Glutamatergic neuron (in vitro differentiated cells): ENCODE measurements around the gene BTBD16. TPM values are rescaled to one million over a fixed set of nuclear protein-coding genes. Genes with fewer than 3 reads are reported as not detected.

Source experiments
- DNase-seq: peaks from one replicate; pipeline ENCODE4 v3.0.0; 2022
- H3K27ac Mint-ChIP-seq: one replicate; pipeline ENCODE4 v1.8.0; 2020; ENCODE audit warnings: mild to moderate bottlenecking, mixed read lengths, inconsistent platforms; ENCODE audit not compliant: unreplicated experiment
- H3K27me3 Mint-ChIP-seq: one replicate; pipeline ENCODE4 v1.8.0; 2020; ENCODE audit warnings: mild to moderate bottlenecking, moderate library complexity, mixed read lengths, inconsistent platforms; ENCODE audit not compliant: unreplicated experiment
- H3K36me3 Mint-ChIP-seq: one replicate; pipeline ENCODE4 v1.8.0; 2020; ENCODE audit warnings: mild to moderate bottlenecking, mixed read lengths, inconsistent platforms; ENCODE audit not compliant: unreplicated experiment
- H3K4me1 Mint-ChIP-seq: one replicate; pipeline ENCODE4 v1.8.0; 2020; ENCODE audit warnings: mild to moderate bottlenecking, low read depth, mixed read lengths, inconsistent platforms; ENCODE audit not compliant: unreplicated experiment
- H3K4me3 Mint-ChIP-seq: one replicate; pipeline ENCODE4 v1.8.0; 2020; ENCODE audit warnings: mild to moderate bottlenecking, mixed read lengths, inconsistent platforms; ENCODE audit not compliant: unreplicated experiment
- H3K9me3 Mint-ChIP-seq: one replicate; pipeline ENCODE4 v1.8.0; 2020; ENCODE audit warnings: mild to moderate bottlenecking, moderate library complexity, mixed read lengths, inconsistent platforms; ENCODE audit not compliant: unreplicated experiment
- CTCF ChIP-seq: fragments of 200-600 bp; sonication (generic); IDR thresholded peaks from one replicate; pipeline ENCODE4 v1.5.0; 2021; ENCODE audit not compliant: partially characterized antibody, unreplicated experiment
- total RNA-seq: library from RNA; stranded (reverse); fragmentation: NEBNext Ultra II Directional; extraction: Animal tissue kit (Norgen Biotek cat#: 25700); gene quantifications from one replicate; pipeline ENCODE4 v1.2.1, GENCODE V29; 2021; ENCODE audit not compliant: unreplicated experiment

Gene BTBD16
- total RNA-seq, 1 donor from 2014 or later, result 0.98 TPM

- Mint-ChIP-seq H3K4me1 (peaks cover 22% of the 10 kb centered on the region), H3K27me3 (peaks cover 14% of the 10 kb centered on the region), H3K36me3 (peaks cover 30% of the 10 kb centered on the region), H3K9me3 (peaks cover 24% of the 10 kb centered on the region), H3K27ac (peak overlapping the region; percentile 78), H3K4me3 (no peak overlapping the region)
- peak; percentile 86 for TF ChIP-seq CTCF
- peak; percentile 81 for DNase-seq
Observed at GRCh38 chr10:122267849-122268737, 3.0 kb upstream of the BTBD16 start.

DNA sequence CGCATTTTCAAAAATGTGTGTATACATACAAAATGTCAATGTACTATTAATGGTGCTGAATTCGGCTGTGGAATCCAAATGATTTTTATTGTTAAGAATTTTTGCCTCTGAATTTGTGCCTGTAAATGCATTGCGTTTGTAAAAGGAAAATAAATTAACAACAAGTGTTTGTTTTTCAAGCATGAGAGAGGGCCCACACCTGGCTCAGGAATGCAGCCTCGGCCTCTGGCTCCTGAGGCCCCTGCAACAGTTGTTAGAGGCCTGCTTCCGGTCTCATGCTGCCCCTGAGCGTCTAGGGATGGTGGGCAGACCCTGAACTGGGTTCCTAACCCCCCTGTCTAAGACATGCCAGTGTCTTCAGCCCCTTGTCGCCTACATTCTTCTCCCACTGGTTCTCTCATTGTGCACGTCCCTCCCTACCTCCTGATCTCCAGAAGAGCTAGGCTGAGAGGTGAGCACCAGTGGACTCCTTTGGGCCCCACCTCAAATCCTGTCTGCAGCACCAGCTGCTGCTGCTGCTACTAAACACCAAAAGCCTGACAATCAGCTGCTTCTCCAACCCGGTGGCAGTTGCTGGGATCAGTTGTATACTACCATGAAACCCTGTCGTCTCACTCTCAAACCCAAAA is 1.9 kb upstream of the BTBD16 start:
- peaks cover 12% of the 10 kb centered on the region for H3K27me3 Mint-ChIP-seq
- peaks cover 24% of the 10 kb centered on the region for H3K36me3 Mint-ChIP-seq
- no peak overlapping the region for H3K4me3 Mint-ChIP-seq
- peak overlapping the region; percentile 55 for H3K27ac Mint-ChIP-seq
- peaks cover 23% of the 10 kb centered on the region for H3K9me3 Mint-ChIP-seq
- H3K4me1 Mint-ChIP-seq, result peaks cover 21% of the 10 kb centered on the region
- TF ChIP-seq CTCF, result no peak
- DNase-seq, result no peak

- peaks cover 19% of the 10 kb centered on the region for H3K9me3 Mint-ChIP-seq
- H3K27me3 Mint-ChIP-seq, result peaks cover 12% of the 10 kb centered on the region
- peaks cover 2% of the 10 kb centered on the region for H3K4me1 Mint-ChIP-seq
- no peak overlapping the region for H3K4me3 Mint-ChIP-seq
- no peak overlapping the region for H3K27ac Mint-ChIP-seq
- TF ChIP-seq CTCF, result no peak
- DNase-seq, result no peak
- H3K36me3 Mint-ChIP-seq, result peaks cover 12% of the 10 kb centered on the region
Observed at GRCh38 chr10:122273966-122274545, 3.0 kb downstream of the BTBD16 start.

DNA sequence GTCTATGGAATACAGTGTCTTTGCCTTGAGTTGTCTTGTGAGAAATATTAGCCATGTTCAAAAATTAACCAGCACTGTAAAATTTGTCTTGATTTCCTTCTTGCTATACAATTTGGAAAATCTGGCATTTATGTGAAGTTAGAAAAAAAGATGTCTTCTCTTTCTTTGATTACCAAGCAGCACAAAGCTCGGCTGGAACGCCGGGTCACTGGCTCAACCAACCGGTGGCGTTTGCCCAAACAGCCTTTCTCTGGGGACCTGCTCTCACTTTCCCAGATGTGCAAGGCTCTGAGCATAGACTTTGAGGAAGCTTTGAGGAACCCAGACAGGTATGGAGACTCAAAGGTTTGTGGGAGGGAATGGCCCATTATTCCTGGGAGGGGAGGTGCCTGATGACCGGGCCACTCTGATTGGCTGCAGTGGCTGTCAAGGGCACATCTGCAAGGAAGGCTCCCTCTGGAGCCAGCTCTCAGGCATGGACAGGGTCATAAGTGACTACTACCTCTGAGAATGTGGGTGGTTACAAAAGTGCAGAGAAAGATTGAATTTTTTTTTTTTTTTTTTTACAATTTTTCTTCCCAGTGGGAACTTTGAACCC is 5.6 kb downstream of the BTBD16 start:
- H3K27ac Mint-ChIP-seq, result no peak overlapping the region
- H3K9me3 Mint-ChIP-seq, result peaks cover 17% of the 10 kb centered on the region
- peaks cover 6% of the 10 kb centered on the region for H3K27me3 Mint-ChIP-seq
- H3K4me3 Mint-ChIP-seq, result no peak overlapping the region
- peaks cover 6% of the 10 kb centered on the region for H3K36me3 Mint-ChIP-seq
- no peak for TF ChIP-seq CTCF
- no peak for DNase-seq
- no peaks in the 10 kb centered on the region for H3K4me1 Mint-ChIP-seq
